ENCODE results near the gene GABRG3.

GABRG3 gene

DNA sequence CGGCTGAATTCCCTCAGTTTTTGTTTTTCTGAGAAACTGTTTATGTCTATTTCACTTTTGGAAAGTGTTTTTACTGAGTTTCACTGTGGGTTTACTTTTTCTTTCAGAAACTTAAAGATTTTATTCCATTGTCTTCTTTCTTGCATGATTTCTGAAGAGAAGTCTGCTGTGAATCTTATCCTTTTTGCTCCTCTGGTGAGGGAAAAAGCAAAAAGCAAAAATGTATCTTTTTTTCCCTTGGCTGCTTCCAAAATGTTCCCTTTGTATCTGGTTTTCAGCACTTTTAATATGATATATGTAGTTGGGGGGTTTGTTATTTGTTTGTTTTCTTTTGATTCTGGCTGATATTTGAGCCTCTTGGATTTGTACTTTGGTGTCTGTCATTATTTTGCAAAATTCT lies 538.0 kb downstream of the GABRG3 start:
- TF ChIP-seq, protein P1, sequence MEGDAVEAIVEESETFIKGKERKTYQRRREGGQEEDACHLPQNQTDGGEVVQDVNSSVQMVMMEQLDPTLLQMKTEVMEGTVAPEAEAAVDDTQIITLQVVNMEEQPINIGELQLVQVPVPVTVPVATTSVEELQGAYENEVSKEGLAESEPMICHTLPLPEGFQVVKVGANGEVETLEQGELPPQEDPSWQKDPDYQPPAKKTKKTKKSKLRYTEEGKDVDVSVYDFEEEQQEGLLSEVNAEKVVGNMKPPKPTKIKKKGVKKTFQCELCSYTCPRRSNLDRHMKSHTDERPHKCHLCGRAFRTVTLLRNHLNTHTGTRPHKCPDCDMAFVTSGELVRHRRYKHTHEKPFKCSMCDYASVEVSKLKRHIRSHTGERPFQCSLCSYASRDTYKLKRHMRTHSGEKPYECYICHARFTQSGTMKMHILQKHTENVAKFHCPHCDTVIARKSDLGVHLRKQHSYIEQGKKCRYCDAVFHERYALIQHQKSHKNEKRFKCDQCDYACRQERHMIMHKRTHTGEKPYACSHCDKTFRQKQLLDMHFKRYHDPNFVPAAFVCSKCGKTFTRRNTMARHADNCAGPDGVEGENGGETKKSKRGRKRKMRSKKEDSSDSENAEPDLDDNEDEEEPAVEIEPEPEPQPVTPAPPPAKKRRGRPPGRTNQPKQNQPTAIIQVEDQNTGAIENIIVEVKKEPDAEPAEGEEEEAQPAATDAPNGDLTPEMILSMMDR (conservative IDR thresholded peaks at IDR 0.05) = no peak
- no peak overlapping the region for H3K27ac ChIP-seq

- TF ChIP-seq, protein P1 (conservative IDR thresholded peaks at IDR 0.05) = no peak
- H3K27ac ChIP-seq = no peak overlapping the region
Observed at GRCh38 chr15:27512281-27513001, 541.5 kb downstream of the GABRG3 start.

DNA sequence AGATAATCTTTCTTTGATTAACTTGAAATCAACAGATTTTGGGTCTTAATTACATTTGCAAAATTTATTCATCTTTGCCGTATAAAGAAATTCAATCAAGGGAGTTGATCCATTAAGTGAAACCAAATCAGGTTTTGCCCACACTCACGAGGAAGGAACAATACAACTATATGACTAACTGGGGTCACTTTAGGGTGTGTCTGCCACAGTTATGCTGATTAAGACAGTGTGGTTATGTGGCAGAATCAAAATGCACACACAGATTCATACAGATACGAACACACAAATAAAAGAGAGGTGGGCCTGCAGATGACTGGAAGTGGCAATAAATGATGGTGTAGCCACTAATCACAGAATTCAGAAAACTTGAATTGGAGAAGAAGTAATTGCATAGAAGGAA lies 543.5 kb downstream of the GABRG3 start:
- TF ChIP-seq, protein P1 (conservative IDR thresholded peaks at IDR 0.05) = no peak
- H3K27ac ChIP-seq = no peak overlapping the region

- H3K27ac ChIP-seq = no peak overlapping the region
Observed at GRCh38 chr15:27527490-27528067, 556.6 kb downstream of the GABRG3 start.

GRCh38 chr15:27529399-27529798 lies 558.4 kb downstream of the GABRG3 start:
- H3K27ac ChIP-seq = no peak overlapping the region
- TF ChIP-seq, protein P1 (conservative IDR thresholded peaks at IDR 0.05) = no peak

More at GRCh38 chr15:27527490-27528067, 556.6 kb downstream of the GABRG3 start:
- TF ChIP-seq, protein P1 (conservative IDR thresholded peaks at IDR 0.05) = no peak

DNA sequence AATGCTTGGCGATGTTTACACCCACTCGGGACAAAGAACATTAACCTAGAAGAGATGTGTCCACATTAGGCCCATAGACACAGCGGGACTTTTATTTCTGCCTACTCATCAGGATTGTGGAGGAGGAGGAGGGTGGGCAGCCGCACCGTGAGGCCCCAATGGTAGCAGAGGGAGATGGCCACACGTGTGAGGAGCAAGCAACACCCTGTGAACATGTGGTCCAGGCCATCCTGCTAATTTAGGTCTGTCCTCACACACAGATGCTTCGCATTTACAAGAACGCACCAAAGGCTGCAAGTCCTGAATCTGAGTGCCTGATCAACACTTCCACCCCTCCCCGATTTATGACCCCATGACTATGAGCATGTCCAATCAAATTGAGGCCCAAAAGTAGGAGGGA lies 560.0 kb downstream of the GABRG3 start:
- TF ChIP-seq, protein P1 (conservative IDR thresholded peaks at IDR 0.05) = no peak

GRCh38 chr15:27532358-27532757 lies 561.4 kb downstream of the GABRG3 start:
- TF ChIP-seq, protein P1 (conservative IDR thresholded peaks at IDR 0.05) = no peak
- no peak overlapping the region for H3K27ac ChIP-seq

More for the DNA sequence above, 560.0 kb downstream of the GABRG3 start:
- no peak overlapping the region for H3K27ac ChIP-seq
